Esophagus squamous epithelium (tissue), 4 donors: ENCODE results near the gene DENND10.

ENCODE experiments used
- POLR2A ChIP-seq, 4 donors: fragments of 450-650 bp; IDR thresholded peaks; one replicate each; pipeline ENCODE4 v1.6.1; 2017; ENCODE audit warnings: antibody characterized with exemption in 4 of 4, mild to moderate bottlenecking in 4 of 4, moderate library complexity in 3 of 4
- TF ChIP-seq, protein P1 (sequence below), 6 experiments: fragments of 450-650 bp in 4 of 6; fragments of 200-600 bp in 2 of 6; sonication (generic) in 2 of 6; IDR thresholded peaks; one replicate each; pipeline ENCODE4 v1.5.1; 2016 to 2019; ENCODE audit warnings: antibody characterized with exemption in 6 of 6, mild to moderate bottlenecking in 4 of 6, moderate library complexity in 4 of 6

DNA sequence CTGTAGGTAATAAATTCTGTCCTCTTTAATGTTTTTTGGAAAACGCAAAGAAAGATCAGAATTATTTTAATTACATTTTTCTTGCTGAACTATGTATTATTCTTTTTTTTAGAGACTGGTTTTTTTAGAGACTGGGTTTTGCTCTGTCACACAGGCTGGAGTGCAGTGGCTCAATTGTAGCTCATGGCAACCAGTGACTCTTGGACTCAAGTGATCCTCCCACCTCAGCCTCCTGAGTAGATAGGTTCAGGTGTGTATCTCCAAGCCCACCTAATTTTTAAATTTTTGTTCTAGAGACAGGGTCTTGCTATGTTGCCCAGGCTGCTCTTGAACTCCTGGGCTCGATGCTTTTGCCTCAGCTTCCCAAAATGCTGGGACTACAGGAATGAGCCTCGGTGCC is 5.3 kb upstream of the DENND10 start:
- no peak for TF ChIP-seq POLR2A (IDR thresholded peaks at IDR 0.05)
- TF ChIP-seq, protein P1, sequence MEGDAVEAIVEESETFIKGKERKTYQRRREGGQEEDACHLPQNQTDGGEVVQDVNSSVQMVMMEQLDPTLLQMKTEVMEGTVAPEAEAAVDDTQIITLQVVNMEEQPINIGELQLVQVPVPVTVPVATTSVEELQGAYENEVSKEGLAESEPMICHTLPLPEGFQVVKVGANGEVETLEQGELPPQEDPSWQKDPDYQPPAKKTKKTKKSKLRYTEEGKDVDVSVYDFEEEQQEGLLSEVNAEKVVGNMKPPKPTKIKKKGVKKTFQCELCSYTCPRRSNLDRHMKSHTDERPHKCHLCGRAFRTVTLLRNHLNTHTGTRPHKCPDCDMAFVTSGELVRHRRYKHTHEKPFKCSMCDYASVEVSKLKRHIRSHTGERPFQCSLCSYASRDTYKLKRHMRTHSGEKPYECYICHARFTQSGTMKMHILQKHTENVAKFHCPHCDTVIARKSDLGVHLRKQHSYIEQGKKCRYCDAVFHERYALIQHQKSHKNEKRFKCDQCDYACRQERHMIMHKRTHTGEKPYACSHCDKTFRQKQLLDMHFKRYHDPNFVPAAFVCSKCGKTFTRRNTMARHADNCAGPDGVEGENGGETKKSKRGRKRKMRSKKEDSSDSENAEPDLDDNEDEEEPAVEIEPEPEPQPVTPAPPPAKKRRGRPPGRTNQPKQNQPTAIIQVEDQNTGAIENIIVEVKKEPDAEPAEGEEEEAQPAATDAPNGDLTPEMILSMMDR (IDR thresholded peaks at IDR 0.05): no peak
